LoVo (cell line): ENCODE measurements around the gene COPG1.
A peak's percentile ranks its signal among the peaks of the same experiment; 100 is the strongest.

Experiments
- DNase-seq: peaks from one replicate; pipeline ENCODE4 v3.0.0-alpha.2; 2016; ENCODE audit warnings: low spot score

The COPG1 gene

DNA sequence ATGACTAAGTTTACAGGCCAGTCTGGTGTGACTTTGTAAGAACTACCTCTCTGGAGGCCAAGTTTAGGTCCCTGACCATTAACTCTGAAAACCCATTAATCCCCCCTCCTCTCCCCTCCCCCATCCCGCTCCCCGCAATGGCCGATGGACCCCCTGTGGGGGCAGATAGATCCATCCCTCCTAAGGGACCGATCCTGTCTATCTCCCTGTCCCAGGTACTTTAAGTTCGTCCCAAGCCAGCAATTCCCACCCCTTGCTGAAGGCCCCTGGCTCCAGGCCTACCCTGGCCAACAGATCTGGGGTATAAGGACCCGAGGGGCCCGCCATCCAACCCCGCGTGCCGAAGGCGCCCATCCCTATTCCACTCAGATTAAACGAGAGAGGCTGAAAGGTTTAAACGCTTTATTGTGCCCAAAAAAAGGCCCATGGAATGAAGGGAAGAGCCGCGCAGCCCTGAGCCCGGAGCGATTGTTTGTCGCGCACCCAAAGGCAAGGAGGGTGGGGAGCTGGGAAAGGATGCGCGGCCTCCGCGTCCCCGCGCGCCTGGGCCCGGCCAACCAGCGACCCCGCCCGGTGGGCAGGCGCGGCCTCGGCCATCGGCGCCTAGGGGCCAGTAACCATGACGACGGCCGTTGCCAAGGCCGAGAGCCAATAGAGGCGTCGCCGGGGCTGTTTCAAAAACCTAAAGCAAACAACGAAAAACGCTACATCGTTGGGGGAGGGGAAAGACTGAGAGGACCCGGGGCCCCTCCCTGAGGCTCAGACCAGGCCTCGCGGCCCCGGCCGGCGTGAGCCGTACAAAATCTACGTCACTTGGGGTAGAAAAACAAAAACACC is 65.2 kb downstream of the COPG1 start:
- peak; percentile 15 for DNase-seq

DNA sequence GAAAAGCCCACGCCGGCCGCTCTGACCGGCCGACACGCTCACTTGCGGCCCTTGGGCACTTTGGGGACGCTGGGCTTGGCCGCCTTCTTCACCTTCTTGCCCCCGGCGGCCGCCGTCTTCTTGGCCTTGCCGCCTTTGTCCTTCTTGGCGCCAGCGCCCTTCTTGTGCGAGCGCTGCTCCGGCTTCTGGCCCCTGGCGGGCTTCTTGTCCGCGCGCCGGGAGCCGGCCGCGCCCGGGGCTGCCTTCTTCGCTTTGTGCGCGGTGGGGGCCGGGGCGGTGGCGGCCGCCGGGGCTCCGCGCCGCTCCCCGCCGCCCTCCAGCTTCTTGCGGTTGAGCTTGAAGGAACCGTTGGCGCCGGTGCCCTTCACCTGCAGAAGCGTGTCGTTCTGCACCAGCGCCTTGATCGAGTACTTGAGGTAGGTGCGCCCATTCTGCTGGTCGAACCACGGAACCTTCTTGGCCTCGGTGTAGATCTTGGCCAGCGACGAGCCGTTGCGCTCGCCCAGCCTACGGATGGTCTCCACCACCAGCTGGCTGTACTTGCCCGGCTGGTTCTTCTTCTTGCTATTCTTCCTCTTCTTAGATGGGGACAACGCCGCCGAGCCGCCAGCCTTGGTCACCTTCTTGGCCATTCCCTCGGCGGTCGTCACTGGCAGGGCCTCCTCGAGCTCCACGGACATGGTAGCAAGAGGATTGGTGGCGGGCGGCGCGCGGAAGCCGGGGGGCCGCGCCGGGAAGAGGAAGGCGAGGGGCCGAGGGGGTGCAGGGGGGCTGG is 66.0 kb downstream of the COPG1 start:
- DNase-seq = peak; percentile 11

DNA sequence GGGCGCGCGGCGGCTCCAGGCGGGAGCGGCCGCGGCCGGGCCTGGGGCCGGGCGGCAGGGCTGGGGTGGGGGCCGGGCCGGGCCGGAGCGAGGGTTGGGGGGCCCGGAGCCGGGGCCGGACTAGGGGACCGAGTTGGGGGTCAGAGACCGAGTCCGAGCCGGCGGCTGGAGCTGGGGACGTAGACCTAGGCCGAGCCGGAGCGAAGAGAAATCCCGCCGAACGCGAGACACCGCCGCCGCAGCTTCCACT is 66.5 kb downstream of the COPG1 start:
- no peak for DNase-seq

DNA sequence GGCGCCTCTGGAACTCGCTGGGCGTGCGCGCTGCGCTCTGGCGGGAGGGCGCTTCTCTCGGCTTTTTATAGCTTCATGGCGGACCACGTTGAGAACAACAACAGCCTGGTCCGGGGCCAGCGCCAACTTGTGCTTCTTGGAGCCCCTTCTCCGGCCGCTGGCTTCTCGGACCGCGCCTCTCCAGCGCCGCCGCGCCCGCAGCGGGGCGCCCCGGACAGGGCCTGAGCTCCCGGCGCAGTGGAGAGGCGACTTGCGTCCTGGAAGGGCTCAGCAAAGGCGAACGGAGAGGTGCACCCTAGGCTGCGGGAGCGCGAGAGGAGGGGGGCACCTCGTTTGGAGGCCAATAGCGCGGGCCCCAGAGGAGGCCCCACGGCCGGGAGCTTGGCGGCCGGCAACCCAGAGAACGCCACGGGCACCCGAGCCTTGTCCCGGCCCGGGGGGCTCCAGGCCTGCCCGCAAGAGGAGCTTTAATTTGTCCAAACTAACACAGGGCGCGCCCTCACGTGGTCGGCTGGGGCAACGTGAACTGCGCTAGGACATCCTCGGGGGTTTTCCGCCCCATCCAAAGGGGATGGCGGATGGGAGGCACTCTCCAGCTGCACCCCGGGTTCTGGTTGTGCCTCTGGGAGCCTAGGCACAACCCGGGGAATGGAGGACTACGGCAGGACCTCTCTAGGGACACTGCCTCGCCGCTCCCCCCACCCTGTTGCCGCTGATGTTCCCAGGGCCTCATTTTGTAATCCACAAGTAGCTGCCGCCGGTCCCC is 67.0 kb downstream of the COPG1 start:
- DNase-seq = peak; percentile 83

DNA sequence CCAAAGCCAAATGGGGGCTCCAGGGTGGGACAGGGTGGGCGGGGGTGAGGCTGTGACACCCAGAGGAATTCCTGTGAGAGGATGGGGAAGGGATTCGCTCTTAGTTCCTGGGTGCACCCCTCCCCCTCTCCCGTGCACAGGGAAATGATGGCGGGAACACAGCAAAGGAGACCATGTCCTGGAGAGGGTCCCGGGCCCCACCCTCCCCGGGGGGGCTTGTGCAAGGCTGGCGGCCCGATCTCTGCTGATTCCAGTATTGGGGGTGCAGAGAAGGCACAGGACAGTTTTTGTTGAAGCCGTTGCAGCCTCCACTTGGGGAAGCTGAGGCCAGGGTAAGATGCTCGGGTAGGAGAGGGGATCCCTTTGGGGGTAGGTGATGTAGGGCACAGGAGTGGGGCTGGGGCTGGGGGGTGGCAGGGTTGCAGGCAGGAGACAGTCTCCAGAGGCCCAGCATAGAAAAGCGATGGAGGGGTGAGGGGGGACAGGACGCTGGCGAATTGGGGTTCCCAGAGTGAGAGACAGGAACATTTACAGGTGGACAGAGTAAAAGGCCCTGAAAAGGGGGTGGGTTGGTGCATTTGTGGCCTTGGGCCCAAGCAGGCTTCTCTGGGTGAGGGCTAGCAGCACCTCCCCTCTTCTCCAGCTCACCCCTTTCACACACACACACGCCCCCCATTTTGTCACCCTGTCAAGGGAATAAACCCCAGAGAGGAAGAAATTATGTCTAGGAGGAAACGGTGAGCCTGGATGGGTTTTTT is 67.8 kb downstream of the COPG1 start:
- no peak for DNase-seq

DNA sequence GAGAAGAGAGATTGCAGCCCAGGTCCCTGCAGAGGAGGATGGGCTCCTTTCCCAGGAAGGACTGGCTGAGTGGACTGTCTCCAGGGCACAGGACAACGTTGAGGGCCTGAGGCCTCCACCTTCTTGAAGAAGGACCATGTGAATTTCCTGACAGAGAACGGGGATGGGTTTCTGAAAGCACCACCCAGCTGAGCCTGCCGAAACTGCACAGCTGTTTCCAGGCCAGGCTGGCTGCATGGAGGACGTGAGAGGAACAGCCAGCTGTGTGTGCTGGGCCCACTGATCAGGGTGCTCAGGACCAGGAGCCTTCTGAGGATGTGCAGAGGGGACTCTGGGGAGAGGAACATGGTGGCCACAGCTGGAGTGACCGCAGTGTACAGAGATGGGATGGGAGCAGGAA is 68.4 kb downstream of the COPG1 start:
- no peak for DNase-seq

DNA sequence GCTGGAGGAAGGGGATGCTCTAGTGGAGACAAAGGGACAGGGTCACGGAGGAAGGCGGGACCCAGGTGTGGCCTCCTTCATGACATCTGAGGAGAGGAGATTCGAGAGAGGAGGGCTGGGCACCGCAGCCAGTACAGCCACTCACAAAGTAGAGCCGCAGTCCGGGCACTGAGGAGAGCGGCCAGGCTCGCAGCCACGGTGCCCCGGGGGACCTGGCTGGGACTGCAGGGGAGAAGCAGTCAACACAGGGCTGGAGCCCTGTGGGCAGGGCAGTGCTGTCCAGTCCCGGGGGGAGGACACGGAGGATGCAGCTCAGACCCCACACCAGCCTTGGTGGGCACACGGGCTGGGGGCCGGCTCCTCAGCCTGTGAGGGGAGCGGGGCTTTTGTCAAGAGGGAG is 69.5 kb downstream of the COPG1 start:
- DNase-seq = no peak

DNA sequence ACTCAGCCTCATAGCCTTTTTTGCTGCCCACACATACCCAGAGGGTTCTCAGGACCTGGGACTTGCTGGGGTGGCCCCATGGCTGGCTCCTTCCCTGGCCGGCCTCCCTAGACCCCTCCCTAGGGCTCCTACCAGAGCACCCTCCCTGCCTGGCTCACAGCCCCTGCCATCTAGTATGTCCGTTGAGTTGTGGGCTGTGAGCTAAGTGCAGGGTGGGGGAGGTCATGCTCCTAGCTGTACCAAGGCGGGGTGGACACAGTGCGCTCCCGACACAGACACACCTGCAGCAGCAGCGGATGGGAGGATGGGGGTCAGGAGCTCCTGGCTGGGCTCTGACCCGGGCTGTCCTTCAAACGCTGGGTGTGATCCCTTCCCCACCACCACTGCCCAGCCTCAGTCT is 70.9 kb downstream of the COPG1 start:
- DNase-seq = no peak

DNA sequence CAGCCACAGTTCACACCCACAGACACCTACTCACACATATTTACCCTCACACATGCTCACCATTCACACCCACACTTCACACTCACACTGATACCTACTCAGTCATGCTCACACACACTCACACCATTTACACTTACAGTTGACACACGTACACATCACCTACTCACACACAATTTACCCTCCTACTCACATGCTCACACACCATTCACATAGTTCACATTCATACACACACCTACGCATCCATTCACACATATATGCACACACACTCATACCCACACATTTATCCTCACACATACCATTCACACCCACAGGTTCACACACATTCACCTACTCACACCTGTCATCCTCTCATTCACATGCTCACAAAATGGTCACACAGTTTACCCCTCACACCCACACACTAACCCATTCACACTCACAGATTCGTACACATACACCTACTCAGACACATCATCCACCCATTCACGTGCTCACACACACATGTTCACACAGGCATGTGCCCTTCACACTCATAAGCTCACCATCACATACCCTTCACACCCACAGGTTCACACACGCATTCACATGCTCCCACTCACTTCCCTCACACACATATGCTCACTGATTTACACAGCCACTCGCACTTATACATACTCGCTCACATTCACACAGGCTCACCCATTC is 71.5 kb downstream of the COPG1 start:
- DNase-seq = no peak

DNA sequence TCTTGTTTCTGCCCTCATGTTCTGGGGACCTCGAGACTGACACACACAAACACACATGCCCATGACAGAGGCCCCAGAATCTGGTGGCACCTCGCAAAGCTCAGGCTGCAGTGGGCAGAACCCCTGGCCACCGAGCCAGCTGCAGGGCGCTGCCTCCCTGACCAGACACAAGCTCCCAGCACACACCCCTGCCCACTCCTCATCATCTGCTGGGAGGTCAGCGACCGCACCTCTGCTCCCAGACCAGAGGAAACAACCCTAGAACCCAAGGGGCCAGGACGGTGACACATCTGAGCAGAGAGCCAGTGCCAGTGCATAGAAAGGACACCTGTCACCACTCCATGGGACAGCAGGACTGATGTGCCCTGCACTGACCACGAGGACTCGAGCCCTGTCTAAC is 72.5 kb downstream of the COPG1 start:
- no peak for DNase-seq

DNA sequence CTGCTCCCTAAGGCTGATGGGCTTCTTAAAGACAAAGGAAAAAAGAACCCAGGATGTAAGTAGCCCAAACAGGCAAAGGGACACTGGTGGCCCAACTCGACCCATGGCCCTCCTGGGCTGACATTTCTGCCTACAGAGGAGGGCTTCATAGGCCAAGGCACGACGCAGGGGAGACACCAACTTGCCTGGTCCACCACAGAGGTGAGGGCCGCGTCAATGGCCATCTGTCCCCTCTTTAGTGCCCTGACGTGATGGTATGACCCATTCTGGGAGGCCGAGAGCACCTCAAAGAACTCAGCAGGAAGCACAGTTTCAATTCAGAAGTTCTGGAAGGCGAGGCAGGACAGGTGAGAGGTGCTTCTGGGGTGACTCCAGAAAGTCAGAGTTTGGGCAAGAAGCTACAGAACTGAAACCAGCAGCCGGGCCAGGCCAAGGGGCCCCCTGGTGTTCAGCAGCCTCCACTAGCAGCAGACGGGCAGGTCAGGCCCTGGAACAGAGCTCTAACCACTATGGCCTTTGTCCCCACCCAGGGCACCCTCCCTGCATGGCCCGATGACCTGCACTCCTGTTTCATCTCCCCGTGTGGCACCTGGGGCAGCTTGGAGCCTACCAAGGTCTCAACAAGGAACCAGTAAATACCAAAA is 74.4 kb downstream of the COPG1 start:
- DNase-seq = no peak

DNA sequence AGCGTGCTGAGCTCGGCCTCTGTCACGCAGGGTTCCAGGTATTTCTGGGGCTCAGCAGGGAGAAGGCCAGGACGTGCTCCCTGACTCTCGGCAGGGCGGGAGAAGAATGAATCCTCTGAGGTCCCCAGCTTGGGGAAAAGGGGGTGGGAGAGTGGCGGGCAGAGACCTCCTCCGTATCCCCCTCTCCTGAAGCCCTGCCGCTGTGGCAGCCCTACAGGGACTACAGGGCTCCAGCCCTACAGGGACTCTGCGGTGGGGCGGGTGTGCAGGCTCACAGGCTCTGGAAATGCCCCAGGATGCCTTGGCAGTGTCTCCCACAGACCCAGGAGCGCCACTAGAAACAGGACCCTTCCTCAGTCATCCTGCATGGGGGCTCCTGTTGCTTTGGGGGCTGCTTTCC is 75.4 kb downstream of the COPG1 start:
- DNase-seq = no peak

DNA sequence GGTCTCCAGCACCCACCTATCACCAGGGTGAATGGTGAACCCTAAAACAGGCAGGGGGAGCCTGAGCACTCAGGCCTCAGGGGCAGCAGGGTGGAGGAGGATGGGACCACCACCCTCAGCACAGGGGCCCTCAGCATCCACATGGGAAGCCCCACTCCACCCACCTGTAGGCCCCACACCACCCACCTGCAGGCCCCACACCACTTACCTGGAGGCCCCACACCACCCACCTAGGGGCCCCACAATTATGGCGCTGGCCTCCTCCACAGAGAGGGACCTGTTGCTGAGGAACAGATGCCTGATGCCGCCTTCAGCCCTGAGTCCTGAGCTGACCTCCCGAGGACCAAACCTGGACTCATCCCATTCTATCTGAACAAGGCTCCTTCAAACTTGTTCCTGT is 76.0 kb downstream of the COPG1 start:
- DNase-seq = no peak

DNA sequence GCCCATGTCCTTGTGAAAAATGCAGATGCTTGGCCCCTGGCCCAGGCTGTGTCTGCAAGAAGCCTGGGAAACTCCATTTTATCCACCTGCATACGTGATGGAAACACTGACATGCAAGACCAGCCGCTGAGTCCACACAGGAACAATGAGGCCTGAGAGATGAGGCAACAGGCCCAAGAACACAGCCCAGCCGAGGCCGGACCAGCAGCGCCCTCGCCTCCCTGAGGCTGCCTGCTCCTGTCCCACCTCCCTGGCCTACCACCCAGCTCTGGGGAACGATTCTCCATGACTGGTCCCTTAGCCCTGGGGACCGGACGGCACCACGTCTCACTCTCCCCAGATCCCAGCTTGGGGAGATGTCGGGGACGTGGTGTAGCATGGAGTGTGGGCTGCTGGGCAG is 76.7 kb downstream of the COPG1 start:
- no peak for DNase-seq

DNA sequence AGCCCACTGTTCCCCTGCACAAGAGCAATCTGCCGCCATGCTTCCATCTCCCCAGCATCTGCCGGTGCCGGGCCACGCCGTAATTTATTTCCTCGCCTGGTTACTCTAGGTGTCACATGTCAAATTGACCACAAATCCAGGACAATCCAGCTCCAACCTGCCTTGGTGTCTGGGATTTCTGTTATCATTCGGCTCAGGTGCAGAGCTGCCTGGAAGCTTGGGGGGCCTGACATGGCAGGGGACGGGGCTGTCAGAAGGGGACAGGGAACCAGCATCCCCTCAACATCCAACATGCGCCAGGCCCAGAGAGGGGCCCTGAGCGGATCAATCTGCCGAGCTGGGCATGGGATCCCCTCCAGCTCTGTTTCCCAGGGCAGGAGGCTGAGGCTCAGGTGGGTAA is 77.2 kb downstream of the COPG1 start:
- no peak for DNase-seq
